Vein endothelial cell (primary cell): ENCODE data around the gene USP12. TPM values are rescaled to one million over a fixed set of nuclear protein-coding genes. Genes with fewer than 3 reads are reported as not detected.

Source experiments
- total RNA-seq: library from RNA; depleted of rRNA; stranded (reverse); fragments of >200 nt; gene quantifications from 2 replicates; pipeline ENCODE4 v1.2.3, GENCODE V29; 2012

The USP12 gene
- 30.4 and 46.2 TPM in 2 replicates for total RNA-seq

GRCh38 chr13:27171244-27171826, at the start of gene USP12:
USP12 (minus strand) TSS chr13:27171811; CDS start chr13:27171639, 172 bp downstream.

Other genes starting within 250 kb of the USP12 start
- 593 and 779 TPM in 2 replicates for gene RPL21, start 79.7 kb upstream of the USP12 start, total RNA-seq
- 2.3 and 3.1 TPM in 2 replicates for gene RASL11A, start 99.0 kb upstream of the USP12 start, total RNA-seq